Activated naive CD4-positive, alpha-beta T cell treated with Interleukin-2 at 50 U/mL for 16 hours (primary cell): ENCODE data around the gene PHF21B.

Experiments used
- DNase-seq: peaks from one replicate; pipeline ENCODE4 v3.0.0-alpha.2; 2020

PHF21B gene

GRCh38 chr22:45010532-45010900, 711 bp upstream of the PHF21B start:
- no peak for DNase-seq

GRCh38 chr22:45008751-45009605, 827 bp downstream of the PHF21B start:
- DNase-seq, result no peak

GRCh38 chr22:45008186-45008681, 1.6 kb downstream of the PHF21B start:
- no peak for DNase-seq

DNA sequence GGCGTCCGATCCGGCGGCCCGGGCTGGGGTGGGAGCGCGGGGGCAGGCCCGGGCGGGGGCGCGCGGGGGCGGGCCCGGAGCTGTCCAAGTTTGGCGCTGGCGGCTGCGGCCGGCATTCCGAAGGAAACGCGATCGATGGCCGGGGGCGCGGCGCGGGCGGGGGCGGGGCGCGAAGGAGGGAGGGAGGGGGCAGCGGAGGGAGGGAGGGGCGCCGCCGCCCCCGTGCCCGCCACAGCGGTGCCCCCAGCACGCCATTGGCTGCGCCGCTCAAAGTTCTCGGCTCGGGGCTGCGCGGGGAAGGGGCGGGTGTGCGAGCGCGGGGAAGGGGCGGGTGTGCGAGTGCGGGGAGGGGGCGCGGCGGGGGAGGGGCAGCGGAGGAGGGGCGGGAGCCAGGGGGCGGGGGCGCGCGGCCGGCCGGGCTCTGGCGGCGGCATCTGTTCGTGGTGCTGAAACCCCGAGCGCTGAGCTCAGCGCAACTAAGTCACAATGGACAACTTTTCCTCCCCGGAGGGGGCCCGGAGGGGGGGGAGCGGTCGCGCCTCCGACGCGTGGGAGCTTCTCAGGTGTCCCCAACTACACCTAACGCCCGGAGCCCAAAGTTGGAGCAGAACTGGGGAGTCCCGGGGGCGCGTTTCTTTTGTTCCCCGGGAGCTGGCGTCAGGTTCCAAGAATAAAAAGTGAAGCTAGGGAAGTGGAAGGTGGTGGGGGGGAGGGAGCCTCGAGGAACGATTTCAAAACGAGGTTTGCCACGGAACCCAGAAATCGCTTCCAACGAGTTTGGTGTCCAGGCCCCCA, 2.2 kb downstream of the PHF21B start:
- no peak for DNase-seq

DNA sequence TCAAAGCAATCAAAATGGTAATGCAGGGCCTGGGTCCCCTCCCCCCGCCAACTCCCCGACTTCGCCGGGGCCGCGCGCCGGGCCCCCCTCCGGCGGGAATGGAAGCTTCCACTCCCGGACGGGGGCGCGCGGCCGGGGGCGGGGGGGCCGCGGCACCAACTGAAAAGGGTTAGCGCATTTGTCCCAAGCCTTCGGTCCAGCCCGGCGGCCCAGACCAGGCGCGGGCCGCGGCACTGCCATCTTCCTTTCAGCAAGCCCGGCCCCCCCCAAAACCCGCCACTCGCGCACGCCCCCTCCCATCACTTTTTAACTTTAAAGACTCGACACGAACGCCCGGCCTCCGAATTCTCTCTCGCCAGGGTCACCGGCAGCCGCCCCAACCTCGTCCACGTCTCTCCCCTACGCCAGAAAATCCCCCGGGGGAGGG, 2.8 kb downstream of the PHF21B start:
- no peak for DNase-seq

DNA sequence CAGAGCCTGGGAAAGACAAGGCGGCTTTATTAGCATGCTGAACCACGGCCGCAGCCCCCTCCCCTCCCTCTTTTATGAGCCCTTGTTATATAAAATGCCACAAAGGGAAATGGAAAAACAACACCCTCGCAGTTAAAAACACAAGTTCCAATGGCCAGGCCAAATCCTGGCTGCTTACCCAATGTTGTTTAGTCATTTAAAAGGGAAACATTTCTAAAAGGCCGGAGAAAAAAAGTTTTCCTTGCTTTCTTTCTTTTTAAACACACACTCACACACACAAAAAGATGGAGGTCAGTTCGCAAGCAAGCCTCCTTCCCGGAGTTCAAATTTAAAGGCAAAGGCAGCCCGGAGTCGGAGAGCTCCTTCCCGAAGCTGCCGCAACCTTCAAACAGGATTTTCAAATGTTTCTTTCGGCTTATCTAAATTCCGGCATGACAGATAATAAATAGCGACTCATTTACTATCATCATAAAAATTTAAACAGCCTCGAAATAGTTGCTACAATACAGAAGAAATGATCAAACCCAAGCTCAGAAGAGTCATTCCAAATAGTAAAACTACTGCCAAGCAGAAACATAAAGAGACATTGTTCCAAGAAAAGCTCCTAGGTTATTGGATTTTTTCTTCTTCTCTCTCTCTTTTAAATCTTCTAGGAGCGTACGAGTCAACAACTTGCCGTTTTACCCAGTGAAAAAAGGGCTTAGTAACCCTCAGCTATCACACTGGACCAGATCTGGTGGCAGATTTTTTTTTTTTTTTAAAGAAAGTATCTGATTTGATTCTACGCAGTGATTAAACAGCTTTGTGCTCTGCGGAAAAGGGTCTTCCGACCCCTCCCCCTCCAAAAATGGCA, 3.5 kb downstream of the PHF21B start:
- no peak for DNase-seq

GRCh38 chr22:45001653-45002052, 8.2 kb downstream of the PHF21B start:
- DNase-seq, result no peak

DNA sequence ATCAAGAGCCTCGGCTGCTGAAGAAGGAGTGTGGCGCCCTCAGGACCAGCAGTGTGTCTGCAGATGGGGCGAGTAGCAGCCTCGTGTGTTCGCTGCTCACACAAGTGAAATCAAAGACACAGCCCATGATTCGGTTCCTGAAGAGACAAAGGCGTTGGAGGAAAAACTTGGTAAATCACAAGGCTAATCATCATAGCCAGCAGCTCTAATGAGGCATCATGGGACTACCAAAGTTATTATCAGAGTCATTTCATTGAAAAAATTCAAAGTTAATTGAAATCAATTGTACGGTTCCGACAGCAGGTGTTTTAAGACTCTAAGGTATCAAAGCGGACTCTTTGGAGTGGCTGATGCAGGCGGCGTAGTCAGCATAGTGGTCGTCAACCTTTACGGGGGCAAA, 9.5 kb downstream of the PHF21B start:
- DNase-seq, result no peak

DNA sequence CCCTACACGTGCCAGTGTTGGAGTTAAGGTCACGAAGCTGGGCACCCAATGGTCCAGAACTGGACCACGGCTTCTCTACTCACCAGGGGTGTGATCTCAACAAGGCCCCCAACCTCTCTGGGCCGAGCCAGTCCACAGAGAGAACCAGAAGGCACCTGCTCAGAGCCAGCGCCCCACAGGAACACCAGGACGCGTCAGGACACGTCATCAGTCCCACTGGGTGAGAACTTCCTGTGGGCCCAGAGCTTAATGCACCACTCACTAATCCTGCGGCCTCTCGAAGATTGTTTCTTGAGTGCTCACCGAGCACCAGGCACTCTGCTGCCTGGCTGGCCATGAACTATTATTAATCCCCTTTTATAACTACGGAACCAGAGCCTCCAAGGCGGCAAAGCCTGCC, 10.1 kb downstream of the PHF21B start:
- no peak for DNase-seq

DNA sequence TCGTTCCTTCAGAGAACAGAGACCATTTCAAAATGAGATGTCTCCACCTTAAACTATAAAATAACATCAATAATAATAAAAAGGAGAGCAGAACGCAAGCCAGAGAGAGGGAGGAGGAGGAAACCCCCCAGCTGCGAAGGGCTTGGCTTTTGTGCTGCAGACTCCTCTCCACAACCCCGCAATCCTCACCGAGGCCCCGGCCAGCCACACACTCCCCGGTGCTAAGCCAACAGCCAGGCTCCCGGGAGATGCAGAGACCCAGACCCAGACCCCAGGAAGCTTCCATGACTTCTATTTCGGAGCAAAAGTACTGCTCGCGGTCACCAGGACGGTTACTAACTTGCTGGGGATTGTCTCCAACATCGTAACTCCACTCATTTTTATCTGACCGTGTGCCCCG, 10.6 kb downstream of the PHF21B start:
- DNase-seq, result no peak

DNA sequence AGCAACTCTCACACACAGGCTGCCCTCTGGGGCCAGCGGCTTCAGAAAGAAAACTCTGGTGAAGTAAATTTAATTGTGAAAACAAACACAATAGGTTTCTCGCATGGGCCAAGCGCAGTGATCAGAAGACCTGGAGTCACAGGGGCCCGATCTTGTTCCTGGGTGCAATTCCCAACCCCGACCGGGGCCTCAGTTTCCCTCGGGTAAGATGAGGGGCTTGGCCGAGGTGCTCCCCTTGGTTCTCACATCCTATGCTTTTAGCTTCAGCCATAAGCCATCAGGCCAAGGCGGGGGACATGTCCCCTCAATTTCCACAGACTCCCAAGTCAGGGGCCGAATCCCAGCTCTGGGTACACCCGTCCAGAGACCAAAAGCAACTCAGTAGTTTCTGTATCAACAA, 11.5 kb downstream of the PHF21B start:
- no peak for DNase-seq

DNA sequence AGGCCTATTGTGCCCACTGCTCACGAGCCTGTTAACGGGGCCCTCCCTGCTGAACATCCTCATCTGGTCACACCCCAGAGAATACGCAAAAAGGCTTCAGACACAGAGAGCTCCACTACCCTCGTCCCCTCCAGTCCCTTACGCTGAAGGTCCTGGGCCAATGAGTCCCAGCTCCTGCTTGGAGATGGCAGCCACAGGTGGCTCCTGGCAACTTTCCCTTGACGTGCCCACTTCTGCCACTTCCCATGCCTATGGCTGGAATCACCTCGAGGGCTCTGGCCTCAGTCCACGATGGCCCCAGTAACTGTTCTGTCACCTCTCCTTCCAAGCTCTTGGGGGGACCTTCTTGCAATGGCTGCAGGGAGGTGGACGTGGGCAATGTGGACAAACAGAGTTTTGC, 12.7 kb downstream of the PHF21B start:
- no peak for DNase-seq

GRCh38 chr22:44996648-44997047, 13.2 kb downstream of the PHF21B start:
- no peak for DNase-seq

DNA sequence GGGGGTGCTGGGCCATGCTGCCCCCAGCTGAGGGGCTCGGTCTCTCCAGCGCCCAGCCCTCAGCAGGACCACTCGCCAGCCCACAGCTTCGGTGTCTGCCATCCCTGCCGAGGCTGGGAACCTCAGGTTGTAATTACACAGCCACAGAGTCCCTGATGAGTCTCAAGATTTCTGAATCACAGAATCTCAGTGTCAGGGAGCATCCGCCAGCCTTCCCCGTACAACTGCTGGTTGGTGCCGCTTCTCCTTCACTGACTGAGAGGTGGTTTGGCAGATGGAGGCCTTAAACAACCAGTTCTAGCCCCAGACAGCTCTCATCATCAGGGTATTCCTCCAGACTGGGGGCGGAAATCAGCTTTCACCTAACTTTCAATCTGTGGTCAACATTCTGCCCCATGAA, 13.7 kb downstream of the PHF21B start:
- DNase-seq, result no peak

GRCh38 chr22:44995715-44996114, 14.1 kb downstream of the PHF21B start:
- no peak for DNase-seq

DNA sequence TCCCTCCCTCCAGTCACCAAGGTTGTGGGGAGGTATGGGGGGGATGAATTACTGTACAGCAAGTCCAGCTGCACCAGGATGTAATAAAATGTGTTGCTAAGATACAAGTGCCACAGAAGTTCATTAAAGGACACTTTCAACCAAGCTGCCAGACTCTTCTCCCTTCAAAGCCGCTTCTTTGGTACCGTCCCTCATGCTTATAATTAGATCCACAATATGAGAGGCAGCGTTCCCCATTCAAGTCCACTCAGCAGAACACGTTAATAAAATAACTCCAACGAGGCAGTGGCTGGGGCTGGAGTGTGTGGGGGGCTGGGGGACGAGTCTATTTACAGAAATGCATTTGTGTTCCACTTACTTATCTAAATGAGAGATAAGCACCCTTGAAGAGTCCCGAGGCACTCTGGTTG, 14.7 kb downstream of the PHF21B start:
- DNase-seq, result no peak

- DNase-seq, result no peak
These were observed 15.3 kb downstream of the PHF21B start for GRCh38 chr22:44994399-44995104.

GRCh38 chr22:44992166-44992565, 17.6 kb downstream of the PHF21B start:
- no peak for DNase-seq

GRCh38 chr22:44991218-44991617, 18.6 kb downstream of the PHF21B start:
- no peak for DNase-seq

- DNase-seq, result no peak
These were observed 19.0 kb downstream of the PHF21B start for GRCh38 chr22:44990810-44991209.

DNA sequence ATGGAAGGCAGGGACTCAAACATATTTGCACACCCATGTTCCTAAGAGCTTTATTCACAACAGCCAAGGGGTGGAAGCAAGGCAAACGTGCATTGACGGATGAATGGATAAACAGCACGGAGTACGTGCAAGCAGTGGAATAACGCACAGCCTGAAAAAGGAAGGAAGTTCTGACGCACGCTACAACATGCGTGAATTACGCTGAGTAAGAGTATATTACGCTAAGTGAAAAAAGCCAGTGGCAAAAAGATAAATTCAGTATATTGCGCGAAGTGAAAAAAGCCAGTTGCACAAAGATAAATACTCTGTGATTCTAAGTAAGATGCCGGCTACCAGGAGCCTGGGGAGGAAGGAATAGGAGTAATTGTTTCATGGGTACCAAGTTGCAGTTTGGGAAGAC, 19.5 kb downstream of the PHF21B start:
- DNase-seq, result no peak

GRCh38 chr22:44988671-44989070, 21.1 kb downstream of the PHF21B start:
- no peak for DNase-seq
